Hematopoietic multipotent progenitor cell (in vitro differentiated cells): ENCODE measurements around the gene CDC42BPB. TPM values are rescaled to one million over a fixed set of nuclear protein-coding genes. Genes with fewer than 3 reads are reported as not detected.

Experiments
- DNase-seq, 3 donors: peaks; one replicate each; pipeline ENCODE4 v3.0.0-alpha.2; 2011 to 2015; ENCODE audit warnings: low read depth in 2 of 3, low spot score in 2 of 3
- total RNA-seq: library from RNA; depleted of rRNA; stranded (reverse); fragments of >200 nt; gene quantifications from one replicate; pipeline ENCODE4 v1.2.3, GENCODE V29; 2012

CDC42BPB gene
- total RNA-seq, 1 donor, result 24.0 TPM

GRCh38 chr14:103022002-103022684 is 35.2 kb downstream of the CDC42BPB start:
- DNase-seq, result no peak

- DNase-seq, result no peak
Measured at GRCh38 chr14:103021684-103022001, 35.7 kb downstream of the CDC42BPB start.

- no peak for DNase-seq
Measured at GRCh38 chr14:103020271-103021170, 36.8 kb downstream of the CDC42BPB start.

GRCh38 chr14:103019826-103020225 is 37.5 kb downstream of the CDC42BPB start:
- DNase-seq, result no peak

- no peak for DNase-seq
Measured at GRCh38 chr14:103019236-103019635, 38.1 kb downstream of the CDC42BPB start.

- no peak for DNase-seq
Measured at GRCh38 chr14:103016594-103016993, 40.8 kb downstream of the CDC42BPB start.

GRCh38 chr14:103016071-103016470 is 41.3 kb downstream of the CDC42BPB start:
- DNase-seq, result no peak

- DNase-seq, result no peak
Measured at GRCh38 chr14:103015426-103015825, 41.9 kb downstream of the CDC42BPB start.

- peak in 2 of 3 donors; percentile 14 to 47 for DNase-seq
Measured at GRCh38 chr14:103014466-103015228, 42.7 kb downstream of the CDC42BPB start.

GRCh38 chr14:103013028-103013427 is 44.3 kb downstream of the CDC42BPB start:
- no peak for DNase-seq

- no peak for DNase-seq
Measured at GRCh38 chr14:103009559-103009958, 47.8 kb downstream of the CDC42BPB start.

- DNase-seq, result peak in 1 of 3 donors; percentile 31
Measured at GRCh38 chr14:103008768-103009357, 48.5 kb downstream of the CDC42BPB start.

GRCh38 chr14:103008126-103008525 is 49.2 kb downstream of the CDC42BPB start:
- no peak for DNase-seq

GRCh38 chr14:103007555-103007954 is 49.8 kb downstream of the CDC42BPB start:
- DNase-seq, result no peak

GRCh38 chr14:103006991-103007520 is 50.3 kb downstream of the CDC42BPB start:
- DNase-seq, result no peak

GRCh38 chr14:103006106-103006505 is 51.2 kb downstream of the CDC42BPB start:
- DNase-seq, result no peak

- no peak for DNase-seq
Measured at GRCh38 chr14:103003850-103004249, 53.5 kb downstream of the CDC42BPB start.

- DNase-seq, result no peak
Measured at GRCh38 chr14:103003351-103003615, 54.1 kb downstream of the CDC42BPB start.

GRCh38 chr14:103002578-103003350 is 54.6 kb downstream of the CDC42BPB start:
- DNase-seq, result peak in 1 of 3 donors; percentile 27
